ENCODE results near the gene KCNJ4.
A peak's percentile ranks its signal among the peaks of the same experiment; 100 is the strongest.
"Not testable (repeated sequence)": the region's sequence is repeated elsewhere in the genome, so short reads cannot be mapped to it uniquely, and the experiment has no call there.

Gene KCNJ4

DNA sequence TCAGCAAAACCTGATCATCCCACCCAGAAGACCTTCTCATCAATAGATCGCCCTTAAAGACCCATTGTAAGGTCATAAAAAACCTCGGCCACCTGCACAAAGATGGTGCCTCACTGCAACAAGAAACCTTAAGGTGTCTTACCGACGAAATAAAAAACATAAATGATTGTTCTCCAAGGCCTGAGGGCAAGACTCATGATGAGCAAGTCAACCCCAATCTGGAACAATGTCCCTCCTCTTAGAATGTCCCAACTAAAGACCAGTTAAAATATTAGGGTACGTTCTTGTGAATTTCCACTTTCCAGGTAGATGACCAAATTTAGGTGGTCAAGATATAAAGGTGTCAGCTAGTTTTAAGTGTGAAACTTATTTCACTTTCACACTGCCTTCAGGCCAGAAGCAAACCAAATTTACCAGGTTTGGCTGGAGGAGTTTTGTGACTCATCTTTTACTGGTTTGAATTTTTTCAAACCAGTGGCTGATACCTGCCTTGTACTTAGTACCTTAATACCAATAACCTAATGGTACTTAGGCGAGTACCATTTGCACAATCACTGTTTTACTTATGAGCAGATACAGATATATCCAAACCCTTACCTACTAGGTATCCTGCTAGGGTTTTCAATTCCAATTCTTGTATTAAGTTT lies 27.8 kb upstream of the KCNJ4 start:
- TF ChIP-seq ZNF274 (IDR thresholded peaks at IDR 0.05; ENCODE audit: low read depth, low read length) = no peak
- H3K4me3 ChIP-seq (ENCODE audit: low read length) = no peak overlapping the region

GRCh38 chr22:38481871-38482332 lies 26.9 kb upstream of the KCNJ4 start:
- no peak for TF ChIP-seq ZNF274 (IDR thresholded peaks at IDR 0.05; ENCODE audit: low read depth, low read length)

DNA sequence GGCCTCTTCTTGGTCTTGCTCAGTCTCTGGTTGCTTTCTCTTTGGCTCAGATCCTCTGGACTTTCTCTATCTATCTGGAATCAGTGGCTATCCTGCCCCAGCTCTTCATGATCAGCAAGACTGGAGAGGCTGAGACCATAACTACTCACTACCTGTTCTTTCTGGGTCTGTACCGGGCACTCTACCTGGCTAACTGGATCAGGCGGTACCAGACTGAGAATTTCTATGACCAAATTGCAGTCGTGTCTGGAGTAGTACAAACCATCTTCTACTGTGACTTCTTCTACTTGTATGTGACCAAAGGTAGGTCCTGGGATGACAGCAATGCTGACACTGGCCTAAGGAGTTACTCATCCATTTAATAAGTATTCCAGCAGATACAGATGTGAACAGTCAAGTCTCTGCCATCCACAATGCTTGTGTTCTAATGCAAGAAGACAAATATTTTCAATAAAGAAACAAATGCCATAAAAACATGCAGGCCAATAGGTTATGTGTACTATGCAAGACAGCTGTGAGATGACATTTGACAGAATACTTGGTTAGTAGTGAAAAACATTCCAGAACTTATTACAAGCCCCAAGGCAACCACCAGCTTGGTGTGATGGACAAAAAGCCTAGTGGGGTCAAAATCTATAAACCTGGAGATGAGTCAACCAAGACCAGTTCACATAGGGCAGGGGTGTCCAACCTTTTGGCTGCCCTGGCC lies 26.3 kb upstream of the KCNJ4 start:
- no peak for TF ChIP-seq ZNF274 (IDR thresholded peaks at IDR 0.05; ENCODE audit: low read depth, low read length)
- no peak overlapping the region for H3K4me3 ChIP-seq (ENCODE audit: low read length)

More at GRCh38 chr22:38481871-38482332, 26.9 kb upstream of the KCNJ4 start:
- no peak overlapping the region for H3K4me3 ChIP-seq (ENCODE audit: low read length)

GRCh38 chr22:38479096-38479837 lies 24.3 kb upstream of the KCNJ4 start:
- no peak for TF ChIP-seq ZNF274 (IDR thresholded peaks at IDR 0.05; ENCODE audit: low read depth, low read length)
- H3K4me3 ChIP-seq (ENCODE audit: low read length) = no peak overlapping the region

- no peak for TF ChIP-seq ZNF274 (IDR thresholded peaks at IDR 0.05; ENCODE audit: low read depth, low read length)
- no peak overlapping the region for H3K4me3 ChIP-seq (ENCODE audit: low read length)
Observed at GRCh38 chr22:38477585-38477984, 22.6 kb upstream of the KCNJ4 start.

GRCh38 chr22:38474003-38474607 lies 19.1 kb upstream of the KCNJ4 start:
- no peak overlapping the region for H3K4me3 ChIP-seq (ENCODE audit: low read length)
- TF ChIP-seq ZNF274 (IDR thresholded peaks at IDR 0.05; ENCODE audit: low read depth, low read length) = no peak

GRCh38 chr22:38471237-38471636 lies 16.2 kb upstream of the KCNJ4 start:
- no peak for TF ChIP-seq ZNF274 (IDR thresholded peaks at IDR 0.05; ENCODE audit: low read depth, low read length)

GRCh38 chr22:38470179-38470578 lies 15.2 kb upstream of the KCNJ4 start:
- H3K4me3 ChIP-seq (ENCODE audit: low read length) = not testable (repeated sequence)

More at GRCh38 chr22:38471237-38471636, 16.2 kb upstream of the KCNJ4 start:
- H3K4me3 ChIP-seq (ENCODE audit: low read length) = no peak overlapping the region

- TF ChIP-seq ZNF274 (IDR thresholded peaks at IDR 0.05; ENCODE audit: low read depth, low read length) = no peak
- H3K4me3 ChIP-seq (ENCODE audit: low read length) = no peak overlapping the region
Observed at GRCh38 chr22:38469306-38469781, 14.3 kb upstream of the KCNJ4 start.

- TF ChIP-seq ZNF274 (IDR thresholded peaks at IDR 0.05; ENCODE audit: low read depth, low read length) = no peak
- no peak overlapping the region; the same call in 1 of the 2 replicates for H3K4me3 ChIP-seq (ENCODE audit: low read length)
Observed at GRCh38 chr22:38468443-38469305, 13.7 kb upstream of the KCNJ4 start.

- TF ChIP-seq ZNF274 (IDR thresholded peaks at IDR 0.05; ENCODE audit: low read depth, low read length) = no peak
- peak within 1 kb of the TSS; percentile 5; the same call in 1 of the 2 replicates for H3K4me3 ChIP-seq (ENCODE audit: low read length)
Observed at GRCh38 chr22:38467904-38468442, 13.0 kb upstream of the KCNJ4 start, which contains the start of gene KDELR3. Gene KDELR3, plus strand, starts transcription at chr22:38468096. Its CDS starts 138 bp downstream, at chr22:38468234.

GRCh38 chr22:38467438-38467903 lies 12.5 kb upstream of the KCNJ4 start:
- H3K4me3 ChIP-seq (ENCODE audit: low read length) = peak overlapping the region; percentile 5; the same call in 1 of the 2 replicates
- TF ChIP-seq ZNF274 (IDR thresholded peaks at IDR 0.05; ENCODE audit: low read depth, low read length) = no peak
